ENCODE data around the gene DIS3L2. TPM values are rescaled to one million over a fixed set of nuclear protein-coding genes. Genes with fewer than 3 reads are reported as not detected.

DIS3L2 gene
- total RNA-seq, 4 donors from 2014 or later: 12.8 to 27.3 (median 16.8) TPM

DNA sequence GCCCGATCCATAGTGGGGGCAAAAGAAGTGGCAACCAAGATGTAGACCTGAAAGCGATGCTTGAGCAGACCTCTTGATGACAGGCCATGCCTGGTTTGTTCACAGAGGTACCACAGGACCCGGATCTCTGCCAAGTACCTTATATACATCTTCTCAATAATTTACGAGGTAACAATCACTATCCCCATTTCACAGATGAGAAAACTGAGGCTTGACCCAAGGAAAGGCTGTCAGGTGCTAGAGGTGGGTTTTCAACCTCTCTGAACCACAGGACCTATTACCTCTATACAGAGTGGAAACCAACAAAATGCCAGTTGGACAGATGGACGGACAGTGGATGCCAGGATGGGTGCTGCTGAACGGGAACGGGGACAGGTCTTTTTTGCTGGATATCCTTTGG is 13.8 kb upstream of the DIS3L2 start:
- H3K27ac ChIP-seq: no peak overlapping the region
- H3K4me1 ChIP-seq: no peaks in the 10 kb centered on the region
- H3K9me3 ChIP-seq: no peaks in the 10 kb centered on the region
- in situ Hi-C loops (cut with MboI; ENCODE audit: low sequenced_read_pairs in 4 of 4) (no loop called here), intact Hi-C loops (cut with DNase I; ENCODE audit: low total_unique reads) (no loop called here)
- TF ChIP-seq, protein P1, sequence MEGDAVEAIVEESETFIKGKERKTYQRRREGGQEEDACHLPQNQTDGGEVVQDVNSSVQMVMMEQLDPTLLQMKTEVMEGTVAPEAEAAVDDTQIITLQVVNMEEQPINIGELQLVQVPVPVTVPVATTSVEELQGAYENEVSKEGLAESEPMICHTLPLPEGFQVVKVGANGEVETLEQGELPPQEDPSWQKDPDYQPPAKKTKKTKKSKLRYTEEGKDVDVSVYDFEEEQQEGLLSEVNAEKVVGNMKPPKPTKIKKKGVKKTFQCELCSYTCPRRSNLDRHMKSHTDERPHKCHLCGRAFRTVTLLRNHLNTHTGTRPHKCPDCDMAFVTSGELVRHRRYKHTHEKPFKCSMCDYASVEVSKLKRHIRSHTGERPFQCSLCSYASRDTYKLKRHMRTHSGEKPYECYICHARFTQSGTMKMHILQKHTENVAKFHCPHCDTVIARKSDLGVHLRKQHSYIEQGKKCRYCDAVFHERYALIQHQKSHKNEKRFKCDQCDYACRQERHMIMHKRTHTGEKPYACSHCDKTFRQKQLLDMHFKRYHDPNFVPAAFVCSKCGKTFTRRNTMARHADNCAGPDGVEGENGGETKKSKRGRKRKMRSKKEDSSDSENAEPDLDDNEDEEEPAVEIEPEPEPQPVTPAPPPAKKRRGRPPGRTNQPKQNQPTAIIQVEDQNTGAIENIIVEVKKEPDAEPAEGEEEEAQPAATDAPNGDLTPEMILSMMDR (IDR thresholded peaks at IDR 0.05 in 4 of 5, conservative IDR thresholded peaks at IDR 0.05 in 1 of 5): no peak
- TF ChIP-seq POLR2A (IDR thresholded peaks at IDR 0.05): no peak
- ATAC-seq (no peak), DNase-seq (no peak)
- H3K36me3 ChIP-seq: no peaks in the 10 kb centered on the region
- no peak overlapping the region for H3K4me3 ChIP-seq
- no peaks in the 10 kb centered on the region for H3K27me3 ChIP-seq

DNA sequence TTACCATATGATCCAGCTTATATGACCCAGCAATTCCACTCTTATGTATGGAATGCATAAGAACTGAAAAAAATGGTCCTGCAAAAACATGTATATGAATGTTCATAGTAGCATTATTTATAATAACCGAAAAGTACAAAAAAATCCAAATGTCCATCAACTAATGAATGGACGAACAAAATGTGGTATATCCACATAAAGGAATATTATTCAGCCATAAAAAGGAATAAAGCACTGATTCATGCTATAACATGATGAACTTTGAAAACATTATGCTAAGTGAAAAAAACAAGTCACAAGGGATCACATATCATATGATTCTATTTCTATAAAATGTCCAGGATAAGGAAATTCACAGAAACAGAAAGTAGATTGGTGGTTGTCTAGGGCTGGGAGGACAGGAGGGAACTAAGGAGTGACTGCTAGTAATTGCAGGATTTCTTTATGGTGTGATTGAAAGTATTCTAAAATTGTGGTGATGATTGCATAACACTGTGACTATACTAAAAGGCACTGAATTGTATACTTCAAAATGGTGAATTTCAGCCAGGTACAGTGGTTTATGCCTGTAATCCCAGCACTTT is 10.0 kb upstream of the DIS3L2 start:
- intact Hi-C loops (cut with DNase I; ENCODE audit: low total_unique reads): no loop called here
- in situ Hi-C loops (cut with MboI; ENCODE audit: low sequenced_read_pairs in 4 of 4): no loop called here
- no peak for TF ChIP-seq POLR2A (IDR thresholded peaks at IDR 0.05)
- TF ChIP-seq, protein P1 (IDR thresholded peaks at IDR 0.05 in 4 of 5, conservative IDR thresholded peaks at IDR 0.05 in 1 of 5): no peak
- Histone ChIP-seq H3K4me1 (no peaks in the 10 kb centered on the region), H3K27me3 (no peaks in the 10 kb centered on the region), H3K4me3 (no peak overlapping the region), H3K27ac (no peak overlapping the region), H3K36me3 (no peaks in the 10 kb centered on the region), H3K9me3 (no peaks in the 10 kb centered on the region)
- DNase-seq (no peak), ATAC-seq (no peak)

DNA sequence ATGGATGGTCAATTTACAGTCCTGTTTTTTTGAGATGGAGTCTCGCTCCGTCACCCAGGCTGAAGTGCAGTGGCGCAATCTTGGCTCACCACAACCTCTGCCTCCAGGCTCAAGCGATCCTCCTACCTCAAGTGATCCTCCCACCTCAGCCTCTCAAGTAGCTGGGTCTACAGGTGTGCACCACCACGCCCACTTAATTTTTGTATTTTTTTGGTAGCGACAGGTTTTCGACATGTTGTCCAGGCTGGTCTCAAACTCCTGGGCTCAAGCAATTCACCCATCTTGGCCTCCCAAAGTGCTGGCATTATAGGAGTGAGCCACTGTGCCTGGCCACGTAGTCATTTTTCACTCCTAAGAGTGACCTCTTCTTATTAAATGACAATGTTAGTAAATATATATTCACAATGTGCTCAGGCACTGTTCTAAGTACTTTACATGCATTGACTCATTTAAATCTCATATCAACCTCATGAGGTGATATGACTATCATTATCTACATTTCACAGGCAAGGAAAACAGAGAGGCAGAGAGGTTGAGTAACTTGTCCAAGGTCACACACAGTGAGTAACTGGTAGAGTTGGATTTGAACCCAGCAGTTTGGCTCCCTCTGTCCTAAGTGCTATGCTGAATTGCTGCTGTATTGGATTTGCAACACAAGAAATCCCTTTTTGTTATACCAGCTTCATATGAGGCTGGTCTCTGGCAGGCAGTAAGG is 5.6 kb upstream of the DIS3L2 start:
- in situ Hi-C loops (cut with MboI; ENCODE audit: low sequenced_read_pairs in 4 of 4): no loop called here
- intact Hi-C loops (cut with DNase I; ENCODE audit: low total_unique reads): no loop called here
- Histone ChIP-seq H3K9me3 (no peaks in the 10 kb centered on the region), H3K4me3 (no peak overlapping the region), H3K27ac (no peak overlapping the region), H3K4me1 (peaks cover 5% of the 10 kb centered on the region in 2 donors), H3K36me3 (no peaks in the 10 kb centered on the region), H3K27me3 (no peaks in the 10 kb centered on the region)
- TF ChIP-seq, protein P1 (IDR thresholded peaks at IDR 0.05 in 4 of 5, conservative IDR thresholded peaks at IDR 0.05 in 1 of 5): no peak
- no peak for TF ChIP-seq POLR2A (IDR thresholded peaks at IDR 0.05)
- DNase-seq: no peak
- no peak for ATAC-seq

DNA sequence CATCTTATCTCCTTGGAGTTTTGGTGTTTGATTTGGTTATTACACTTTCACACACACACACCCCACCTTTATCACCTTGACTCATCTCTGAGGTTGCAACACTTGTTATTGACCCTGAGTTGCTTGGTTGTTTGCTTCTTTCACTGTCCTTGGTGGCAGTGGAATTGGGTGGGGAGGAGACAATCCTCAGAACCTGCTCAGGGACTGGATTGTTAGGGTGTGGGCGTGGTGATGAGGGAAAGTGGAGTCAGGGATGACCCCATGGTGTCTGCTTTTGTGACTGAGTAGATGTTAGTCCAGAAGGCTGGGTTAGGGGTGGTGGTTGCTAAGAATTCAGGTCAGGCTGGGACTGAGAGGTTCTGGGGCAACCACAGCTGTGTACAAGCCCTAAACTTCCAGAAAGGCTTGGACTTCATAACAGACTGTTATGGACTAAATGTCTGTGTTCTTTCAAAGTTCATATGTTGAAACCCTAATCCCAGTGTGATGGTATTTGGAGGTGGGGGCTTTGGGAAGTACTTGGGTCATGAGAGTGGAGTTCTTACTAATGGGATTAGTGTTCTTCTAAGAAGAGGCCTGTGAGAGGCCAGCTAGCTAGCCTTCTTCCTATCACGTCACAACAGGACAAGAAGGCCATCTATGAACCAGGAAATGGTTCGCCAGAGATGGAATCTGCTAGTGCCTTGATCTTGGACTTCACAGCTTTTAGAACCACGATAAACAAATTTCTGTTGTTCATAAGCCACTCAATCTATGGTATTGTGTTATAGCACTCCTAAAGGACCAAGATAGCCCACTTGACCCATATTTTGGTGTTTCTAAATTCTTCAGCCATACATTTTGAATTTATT is 3.4 kb upstream of the DIS3L2 start:
- Histone ChIP-seq H3K27me3 (no peaks in the 10 kb centered on the region), H3K4me1 (peaks cover 14 to 17% of the 10 kb centered on the region in 2 donors), H3K36me3 (no peaks in the 10 kb centered on the region), H3K9me3 (no peaks in the 10 kb centered on the region), H3K27ac (no peak overlapping the region), H3K4me3 (no peak overlapping the region)
- in situ Hi-C loops (cut with MboI; ENCODE audit: low sequenced_read_pairs in 4 of 4): no loop called here
- intact Hi-C loops (cut with DNase I; ENCODE audit: low total_unique reads): no loop called here
- ATAC-seq (no peak), DNase-seq (no peak)
- TF ChIP-seq, protein P1 (IDR thresholded peaks at IDR 0.05 in 4 of 5, conservative IDR thresholded peaks at IDR 0.05 in 1 of 5): no peak
- no peak for TF ChIP-seq POLR2A (IDR thresholded peaks at IDR 0.05)

Data from gastrocnemius medialis (tissue), 4 donors.